ENCODE results near the gene ORMDL3.

Gene ORMDL3

DNA sequence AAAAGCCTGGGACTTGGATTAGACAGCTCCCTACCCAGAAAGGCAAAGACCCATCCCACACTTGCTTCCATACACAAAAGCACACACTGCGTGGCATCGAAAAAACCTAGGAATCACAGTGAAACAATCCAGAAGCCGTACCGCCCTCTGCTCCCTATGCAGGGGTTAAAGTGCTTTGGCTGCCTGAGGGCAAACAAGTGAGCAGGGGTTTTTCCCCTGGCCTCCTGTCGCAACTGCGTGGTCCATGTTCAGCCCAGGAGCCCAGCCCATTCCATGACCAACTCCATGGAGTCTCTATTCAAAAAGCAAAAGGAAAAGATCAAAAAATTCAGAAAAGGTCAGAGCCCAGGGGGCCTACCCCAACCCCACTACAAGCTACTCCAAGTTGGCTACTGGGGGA lies 5.4 kb downstream of the ORMDL3 start:
- Histone ChIP-seq H3K27ac (ENCODE audit: low read length) (no peak overlapping the region), H3K9me3 (ENCODE audit: insufficient read depth, low read length, severe bottlenecking) (no peaks in the 10 kb centered on the region), H3K9ac (ENCODE audit: low read depth, low read length) (no peak overlapping the region), H3K4me2 (ENCODE audit: insufficient read depth, low read length) (no peak overlapping the region), H3K36me3 (ENCODE audit: insufficient read depth, low read length) (peaks cover 71% of the 10 kb centered on the region), H3K79me2 (ENCODE audit: insufficient read depth, low read length) (peaks cover 38% of the 10 kb centered on the region), H4K20me1 (ENCODE audit: insufficient read depth, low read length) (peaks cover 49% of the 10 kb centered on the region), H2AFZ (ENCODE audit: low read depth, low read length) (no peak overlapping the region), H3K27me3 (ENCODE audit: insufficient read depth, low read length, poor library complexity) (no peaks in the 10 kb centered on the region), H3K4me1 (ENCODE audit: insufficient read depth, low read length) (peaks cover 32% of the 10 kb centered on the region), H3K4me3 (ENCODE audit: low read depth in 1 of 2, low read length in 2 of 2) (no peak overlapping the region)
- ATAC-seq (ENCODE audit: insufficient read depth, low read depth) (no peak), DNase-seq (no peak)
- TF ChIP-seq EZH2 (IDR thresholded peaks at IDR 0.05; ENCODE audit: borderline replicate concordance, low read depth, low read length, severe bottlenecking): no peak
- TF ChIP-seq, protein P1, sequence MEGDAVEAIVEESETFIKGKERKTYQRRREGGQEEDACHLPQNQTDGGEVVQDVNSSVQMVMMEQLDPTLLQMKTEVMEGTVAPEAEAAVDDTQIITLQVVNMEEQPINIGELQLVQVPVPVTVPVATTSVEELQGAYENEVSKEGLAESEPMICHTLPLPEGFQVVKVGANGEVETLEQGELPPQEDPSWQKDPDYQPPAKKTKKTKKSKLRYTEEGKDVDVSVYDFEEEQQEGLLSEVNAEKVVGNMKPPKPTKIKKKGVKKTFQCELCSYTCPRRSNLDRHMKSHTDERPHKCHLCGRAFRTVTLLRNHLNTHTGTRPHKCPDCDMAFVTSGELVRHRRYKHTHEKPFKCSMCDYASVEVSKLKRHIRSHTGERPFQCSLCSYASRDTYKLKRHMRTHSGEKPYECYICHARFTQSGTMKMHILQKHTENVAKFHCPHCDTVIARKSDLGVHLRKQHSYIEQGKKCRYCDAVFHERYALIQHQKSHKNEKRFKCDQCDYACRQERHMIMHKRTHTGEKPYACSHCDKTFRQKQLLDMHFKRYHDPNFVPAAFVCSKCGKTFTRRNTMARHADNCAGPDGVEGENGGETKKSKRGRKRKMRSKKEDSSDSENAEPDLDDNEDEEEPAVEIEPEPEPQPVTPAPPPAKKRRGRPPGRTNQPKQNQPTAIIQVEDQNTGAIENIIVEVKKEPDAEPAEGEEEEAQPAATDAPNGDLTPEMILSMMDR (IDR thresholded peaks at IDR 0.05; ENCODE audit: borderline replicate concordance, extremely low read depth, low read length, poor library complexity, severe bottlenecking): no peak

DNA sequence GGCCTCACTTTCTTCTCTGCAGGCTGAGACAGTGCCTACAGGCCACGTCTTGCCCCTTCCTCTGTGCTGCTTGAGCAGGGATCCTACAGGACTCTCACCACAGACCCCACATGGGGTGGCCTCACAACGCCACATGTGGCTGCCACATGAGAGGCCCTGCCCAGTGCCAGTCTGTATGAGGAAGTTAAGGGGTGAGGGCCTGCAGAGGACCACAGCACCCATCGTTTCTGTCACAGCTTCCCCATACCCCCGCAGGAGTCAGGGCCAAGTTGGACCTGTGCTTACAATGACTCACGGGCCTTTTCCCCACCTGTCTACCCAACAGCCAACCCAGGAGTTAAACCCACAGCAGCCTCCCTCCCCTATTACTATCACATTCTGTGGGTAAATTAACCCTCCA lies 6.1 kb downstream of the ORMDL3 start:
- peaks cover 45% of the 10 kb centered on the region for H4K20me1 ChIP-seq (ENCODE audit: insufficient read depth, low read length)
- H3K4me2 ChIP-seq (ENCODE audit: insufficient read depth, low read length): no peak overlapping the region
- H3K27me3 ChIP-seq (ENCODE audit: insufficient read depth, low read length, poor library complexity): no peaks in the 10 kb centered on the region
- no peak for TF ChIP-seq EZH2 (IDR thresholded peaks at IDR 0.05; ENCODE audit: borderline replicate concordance, low read depth, low read length, severe bottlenecking)
- TF ChIP-seq, protein P1 (IDR thresholded peaks at IDR 0.05; ENCODE audit: borderline replicate concordance, extremely low read depth, low read length, poor library complexity, severe bottlenecking): no peak
- ATAC-seq (ENCODE audit: insufficient read depth, low read depth) (no peak), DNase-seq (no peak)
- peaks cover 31% of the 10 kb centered on the region for H3K79me2 ChIP-seq (ENCODE audit: insufficient read depth, low read length)
- peak overlapping the region; percentile 42; the same call in 1 of the 2 replicates for H3K27ac ChIP-seq (ENCODE audit: low read length)
- no peaks in the 10 kb centered on the region for H3K9me3 ChIP-seq (ENCODE audit: insufficient read depth, low read length, severe bottlenecking)
- H2AFZ ChIP-seq (ENCODE audit: low read depth, low read length): no peak overlapping the region
- no peak overlapping the region for H3K9ac ChIP-seq (ENCODE audit: low read depth, low read length)
- H3K4me3 ChIP-seq (ENCODE audit: low read depth in 1 of 2, low read length in 2 of 2): no peak overlapping the region
- peaks cover 27% of the 10 kb centered on the region for H3K4me1 ChIP-seq (ENCODE audit: insufficient read depth, low read length)
- peaks cover 77% of the 10 kb centered on the region for H3K36me3 ChIP-seq (ENCODE audit: insufficient read depth, low read length)

DNA sequence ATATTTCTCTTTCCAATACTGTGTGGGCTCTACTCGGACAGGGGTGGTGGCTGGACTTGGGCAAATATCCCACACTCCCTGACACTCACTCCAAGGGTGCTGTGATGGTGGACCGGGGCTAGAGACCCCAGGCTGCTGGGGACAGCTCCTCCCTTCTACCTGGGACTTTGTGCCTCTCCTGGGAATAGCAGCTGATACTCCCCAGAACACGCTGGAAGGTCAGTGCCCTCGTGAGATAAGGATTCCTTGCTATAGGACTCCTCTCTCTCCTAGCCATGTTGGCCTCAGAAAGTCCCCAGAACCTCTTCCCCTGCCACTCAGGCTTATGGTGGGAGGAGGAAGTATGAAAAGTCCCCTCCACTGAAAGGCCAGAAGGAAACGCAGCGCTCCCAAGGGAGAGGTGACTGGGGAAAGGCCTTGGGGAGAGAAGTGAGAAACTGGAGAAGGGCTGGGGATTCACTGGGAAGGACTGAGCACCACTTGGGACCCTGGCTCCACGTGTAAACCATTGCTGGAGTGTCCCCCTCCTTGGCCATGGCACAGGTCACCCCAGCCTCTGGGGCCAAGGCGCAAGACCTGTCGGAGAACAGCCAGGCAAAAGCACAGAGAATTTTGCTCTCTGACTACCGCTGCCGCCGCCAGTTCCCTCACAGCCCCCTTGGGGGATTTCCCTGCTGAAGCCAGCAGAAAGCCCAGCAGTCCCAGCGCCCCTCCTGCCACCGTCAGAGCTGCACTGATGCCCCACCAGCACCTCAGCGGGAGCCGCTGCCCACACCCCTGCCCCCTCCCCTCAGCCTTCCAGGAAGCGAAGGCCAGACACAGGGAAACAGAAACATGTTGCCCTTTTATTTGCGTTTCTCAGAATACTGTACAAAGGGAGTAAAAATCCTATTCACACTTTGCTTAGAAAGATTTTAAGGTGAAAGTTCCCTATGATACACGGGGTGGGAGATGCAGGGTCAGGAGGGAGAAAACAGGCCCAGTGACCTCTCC lies 6.9 kb downstream of the ORMDL3 start:
- peak; percentile 59 for ATAC-seq (ENCODE audit: insufficient read depth, low read depth)

More for the DNA sequence above, 6.9 kb downstream of the ORMDL3 start:
- H3K4me2 ChIP-seq (ENCODE audit: insufficient read depth, low read length): no peak overlapping the region
- no peak overlapping the region for H3K4me3 ChIP-seq (ENCODE audit: low read depth in 1 of 2, low read length in 2 of 2)
- peaks cover 77% of the 10 kb centered on the region for H3K36me3 ChIP-seq (ENCODE audit: insufficient read depth, low read length)
- no peaks in the 10 kb centered on the region for H3K27me3 ChIP-seq (ENCODE audit: insufficient read depth, low read length, poor library complexity)
- H4K20me1 ChIP-seq (ENCODE audit: insufficient read depth, low read length): peaks cover 38% of the 10 kb centered on the region
- no peak overlapping the region for H2AFZ ChIP-seq (ENCODE audit: low read depth, low read length)
- peak overlapping the region; percentile 42; the same call in 1 of the 2 replicates for H3K27ac ChIP-seq (ENCODE audit: low read length)
- TF ChIP-seq, protein P1 (IDR thresholded peaks at IDR 0.05; ENCODE audit: borderline replicate concordance, extremely low read depth, low read length, poor library complexity, severe bottlenecking): no peak
- TF ChIP-seq EZH2 (IDR thresholded peaks at IDR 0.05; ENCODE audit: borderline replicate concordance, low read depth, low read length, severe bottlenecking): no peak
- DNase-seq: peak; percentile 56
- H3K4me1 ChIP-seq (ENCODE audit: insufficient read depth, low read length): peaks cover 19% of the 10 kb centered on the region
- H3K9ac ChIP-seq (ENCODE audit: low read depth, low read length): no peak overlapping the region
- H3K79me2 ChIP-seq (ENCODE audit: insufficient read depth, low read length): peaks cover 23% of the 10 kb centered on the region
- no peaks in the 10 kb centered on the region for H3K9me3 ChIP-seq (ENCODE audit: insufficient read depth, low read length, severe bottlenecking)

All from DND-41 (cell line).